H9 (cell line): ENCODE results near the gene DMD. TPM values are rescaled to one million over a fixed set of nuclear protein-coding genes. Genes with fewer than 3 reads are reported as not detected.

Experiments used
- DNase-seq: peaks from one replicate; pipeline ENCODE4 v3.0.0-alpha.2; 2017
- H2AFZ ChIP-seq: one replicate; pipeline ENCODE4 v1.6.1; 2013; ENCODE audit warnings: mild to moderate bottlenecking, low read length, control low read depth, moderate library complexity
- H2AK5ac ChIP-seq: 2 replicates; pipeline ENCODE4 v1.6.1; 2013; ENCODE audit warnings: low read length, control low read depth, mixed read lengths; ENCODE audit not compliant: insufficient read length
- H2BK120ac ChIP-seq: one replicate; pipeline ENCODE4 v1.6.1; 2013; ENCODE audit warnings: low read depth, mild to moderate bottlenecking, low read length, control low read depth, inconsistent platforms; ENCODE audit not compliant: poor library complexity, severe bottlenecking
- H2BK12ac ChIP-seq: 2 replicates; pipeline ENCODE4 v1.6.1; 2013; ENCODE audit warnings: low read length, control low read depth, mixed read lengths, low read depth; ENCODE audit not compliant: insufficient read length
- H2BK15ac ChIP-seq: 2 replicates; pipeline ENCODE4 v1.6.1; 2013; ENCODE audit warnings: low read depth, low read length, control low read depth
- H2BK20ac ChIP-seq: one replicate; pipeline ENCODE4 v1.6.1; 2013; ENCODE audit warnings: low read depth, mild to moderate bottlenecking, low read length, control low read depth, inconsistent platforms; ENCODE audit not compliant: poor library complexity, severe bottlenecking
- H2BK5ac ChIP-seq: 2 replicates; pipeline ENCODE4 v1.6.1; 2013; ENCODE audit warnings: low read length, control low read depth, mixed read lengths; ENCODE audit not compliant: insufficient read length
- H3K14ac ChIP-seq: 2 replicates; pipeline ENCODE4 v1.6.1; 2013; ENCODE audit warnings: low read length, control low read depth; ENCODE audit not compliant: insufficient read depth
- H3K18ac ChIP-seq: 2 replicates; pipeline ENCODE4 v1.6.1; 2013; ENCODE audit warnings: low read depth, mild to moderate bottlenecking, mixed read lengths, low read length, control low read depth; ENCODE audit not compliant: insufficient read length
- H3K23ac ChIP-seq: 2 replicates; pipeline ENCODE4 v1.6.1; 2013; ENCODE audit warnings: low read length, control low read depth, mixed read lengths, low read depth; ENCODE audit not compliant: insufficient read length
- H3K23me2 ChIP-seq: 2 replicates; pipeline ENCODE4 v1.6.1; 2013; ENCODE audit warnings: low read depth, mild to moderate bottlenecking, mixed read lengths, low read length, control low read depth; ENCODE audit not compliant: insufficient read length, poor library complexity, severe bottlenecking
- H3K27ac ChIP-seq: 2 replicates; pipeline ENCODE4 v1.5.1; 2013; ENCODE audit warnings: low read length, control low read depth, mixed read lengths, low read depth; ENCODE audit not compliant: insufficient read length
- H3K27me3 ChIP-seq: 2 replicates; pipeline ENCODE4 v1.6.1; 2013; ENCODE audit warnings: low read length, control low read depth, inconsistent platforms; ENCODE audit not compliant: insufficient read depth
- H3K4ac ChIP-seq: 2 replicates; pipeline ENCODE4 v1.6.1; 2013; ENCODE audit warnings: low read depth, mild to moderate bottlenecking, control low read depth, inconsistent platforms, low read length, moderate library complexity
- H3K4me1 ChIP-seq: 2 replicates; pipeline ENCODE4 v1.6.1; 2013; ENCODE audit warnings: low read length, control low read depth, inconsistent platforms; ENCODE audit not compliant: insufficient read depth
- H3K4me2 ChIP-seq: 2 replicates; pipeline ENCODE4 v1.6.1; 2013; ENCODE audit warnings: low read length, control low read depth, mixed read lengths; ENCODE audit not compliant: insufficient read length, insufficient read depth
- H3K56ac ChIP-seq: 2 replicates; pipeline ENCODE4 v1.6.1; 2013; ENCODE audit warnings: low read depth, mild to moderate bottlenecking, mixed read lengths, low read length, control low read depth; ENCODE audit not compliant: insufficient read length
- H3K79me1 ChIP-seq: 2 replicates; pipeline ENCODE4 v1.6.1; 2013; ENCODE audit warnings: low read depth, mild to moderate bottlenecking, moderate library complexity, low read length, control low read depth, inconsistent platforms; ENCODE audit not compliant: insufficient read depth, poor library complexity, severe bottlenecking
- H3K79me2 ChIP-seq: 2 replicates; pipeline ENCODE4 v1.6.1; 2013; ENCODE audit warnings: low read length, control low read depth, inconsistent platforms; ENCODE audit not compliant: insufficient read depth
- H3K9ac ChIP-seq: 2 replicates; pipeline ENCODE4 v1.6.1; 2013; ENCODE audit warnings: low read length, control low read depth, mixed read lengths; ENCODE audit not compliant: insufficient read length; ENCODE audit errors: extremely low read depth
- H3K9me3 ChIP-seq: one replicate; pipeline ENCODE4 v1.6.1; 2013; ENCODE audit warnings: low read depth, low read length, inconsistent platforms; ENCODE audit not compliant: control insufficient read depth
- H3T11ph ChIP-seq: one replicate; pipeline ENCODE4 v1.6.1; 2013; ENCODE audit warnings: mild to moderate bottlenecking, low read length, control low read depth, inconsistent platforms
- H4K20me1 ChIP-seq: one replicate; pipeline ENCODE4 v1.6.1; 2013; ENCODE audit not compliant: control insufficient read depth, insufficient read length, insufficient read depth
- H4K5ac ChIP-seq: 2 replicates; pipeline ENCODE4 v1.6.1; 2013; ENCODE audit warnings: low read depth, mild to moderate bottlenecking, mixed read lengths, low read length, control low read depth; ENCODE audit not compliant: insufficient read length
- H4K8ac ChIP-seq: replicated peaks from 2 replicates; pipeline ENCODE4 v1.6.1; 2013; ENCODE audit warnings: low read length, control low read depth, mixed read lengths, low read depth; ENCODE audit not compliant: insufficient read length
- H4K91ac ChIP-seq: 2 replicates; pipeline ENCODE4 v1.6.1; 2013; ENCODE audit warnings: low read depth, mild to moderate bottlenecking, moderate library complexity, mixed read lengths, low read length, control low read depth; ENCODE audit not compliant: insufficient read length
- H3K27ac Mint-ChIP-seq, 3 experiments: 2 replicates in 2 of 3; 3 replicates in 1 of 3; pipeline ENCODE4 v1.8.0; 2020 to 2021; ENCODE audit warnings: mixed read lengths in 3 of 3, mild to moderate bottlenecking in 1 of 3, moderate library complexity in 1 of 3
- H3K27me3 Mint-ChIP-seq: 2 replicates; pipeline ENCODE4 v1.8.0; 2021; ENCODE audit warnings: low read depth, mild to moderate bottlenecking, moderate library complexity, mixed read lengths
- H3K36me3 Mint-ChIP-seq, 3 experiments: 2 replicates in 2 of 3; 3 replicates in 1 of 3; pipeline ENCODE4 v1.8.0; 2020 to 2021; ENCODE audit warnings: low read depth in 3 of 3, mixed read lengths in 3 of 3; ENCODE audit not compliant: insufficient read depth in 1 of 3
- H3K4me1 Mint-ChIP-seq, 2 experiments: 2 replicates each; pipeline ENCODE4 v1.8.0; 2020; ENCODE audit warnings: mixed read lengths in 2 of 2
- H3K4me3 Mint-ChIP-seq, 2 experiments: 2 replicates in 1 of 2; 3 replicates in 1 of 2; pipeline ENCODE4 v1.8.0; 2020 to 2021; ENCODE audit warnings: mild to moderate bottlenecking in 2 of 2, mixed read lengths in 2 of 2, moderate library complexity in 1 of 2
- H3K9me3 Mint-ChIP-seq, 2 experiments: 2 replicates in 1 of 2; 3 replicates in 1 of 2; pipeline ENCODE4 v1.8.0; 2020; ENCODE audit warnings: mild to moderate bottlenecking in 2 of 2, mixed read lengths in 2 of 2, moderate library complexity in 1 of 2
- CTCF ChIP-seq: fragments of 200-600 bp; sonication (generic); conservative IDR thresholded peaks from 3 replicates; pipeline ENCODE4 v1.8.0; 2021; ENCODE audit warnings: antibody characterized with exemption, mild to moderate bottlenecking
- WGBS: extraction: QIAGEN DNeasy Blood & Tissue Kit; methylation state at CpG from one replicate; pipeline ENCODE4 v1.1.7; 2013; ENCODE audit warnings: missing lambda C conversion rate, low lambda C conversion rate, mixed read lengths; ENCODE audit not compliant: insufficient read length; ENCODE audit errors: extremely low coverage; 5-methylcytosine and 5-hydroxymethylcytosine counted together
- total RNA-seq: library from RNA; stranded (reverse); gene quantifications from 2 replicates; pipeline ENCODE4 v1.2.1, GENCODE V29; 2021

The DMD gene
- total RNA-seq, 1 experiment from 2014 or later = 3.8 TPM

- H3K27ac Mint-ChIP-seq = no peak overlapping the region
- H3K4ac ChIP-seq = no peak overlapping the region
- H2AK5ac ChIP-seq = no peak overlapping the region
Observed at GRCh38 chrX:31542566-31542965, 1668.8 kb downstream of the DMD start.

More at GRCh38 chrX:31542566-31542965, 1668.8 kb downstream of the DMD start:
- Mint-ChIP-seq H3K36me3 (no peaks in the 10 kb centered on the region; a peak in 4 of 7 replicates), H3K27me3 (no peaks in the 10 kb centered on the region; the same call in 1 of the 2 replicates), H3K9me3 (peaks cover 66% of the 10 kb centered on the region in 2 experiments), H3K4me1 (peaks cover 3% of the 10 kb centered on the region in 2 experiments; a peak in 2 of 4 replicates), H3K4me3 (no peak overlapping the region)
- Histone ChIP-seq H3K27me3 (no peaks in the 10 kb centered on the region), H4K8ac (no peak overlapping the region), H3K79me1 (no peaks in the 10 kb centered on the region), H2BK12ac (no peak overlapping the region), H3K56ac (no peak overlapping the region), H3K79me2 (no peaks in the 10 kb centered on the region), H2BK5ac (no peak overlapping the region), H3K23ac (no peak overlapping the region), H2BK20ac (no peak overlapping the region), H3K4me1 (peaks cover 3% of the 10 kb centered on the region; the same call in 1 of the 2 replicates), H2BK15ac (no peak overlapping the region), H2BK120ac (no peak overlapping the region), H3K9me3 (no peaks in the 10 kb centered on the region), H3K18ac (no peak overlapping the region), H3K14ac (no peak overlapping the region), H3K4me2 (no peak overlapping the region), H3K9ac (no peak overlapping the region), H3T11ph (no peak overlapping the region), H4K91ac (no peak overlapping the region), H3K23me2 (no peaks in the 10 kb centered on the region), H3K27ac (no peak overlapping the region), H4K5ac (no peak overlapping the region), H2AFZ (no peak overlapping the region), H4K20me1 (no peaks in the 10 kb centered on the region)
- DNase-seq = no peak
- no CpG with 5 or more reads among the region's 2 CpGs for WGBS
- TF ChIP-seq CTCF = no peak
